Sigmoid colon (tissue), 7 donors: ENCODE data around the gene IFNGR1. TPM values are rescaled to one million over a fixed set of nuclear protein-coding genes. Genes with fewer than 3 reads are reported as not detected.

Experiments
- DNase-seq: peaks from one replicate; pipeline ENCODE4 v3.0.0-alpha.2; 2019
- H3K27ac ChIP-seq, 4 donors: fragments of 200-600 bp; sonication (generic); one replicate each; pipeline ENCODE4 v1.5.1; 2016 to 2019; ENCODE audit warnings: mild to moderate bottlenecking in 1 of 4
- H3K27me3 ChIP-seq, 3 donors: fragments of 200-600 bp; sonication (generic); one replicate each; pipeline ENCODE4 v1.5.1; 2019; ENCODE audit warnings: mild to moderate bottlenecking in 1 of 3
- H3K36me3 ChIP-seq, 4 donors: fragments of 200-600 bp; sonication (generic); one replicate each; pipeline ENCODE4 v1.5.1; 2016 to 2019
- H3K4me1 ChIP-seq, 4 donors: fragments of 200-600 bp; sonication (generic); one replicate each; pipeline ENCODE4 v1.5.1; 2017 to 2019
- H3K4me3 ChIP-seq, 4 donors: fragments of 200-600 bp; sonication (generic); one replicate each; pipeline ENCODE4 v1.5.1; 2017 to 2019; ENCODE audit warnings: mild to moderate bottlenecking in 2 of 4, moderate library complexity in 1 of 4
- H3K9me3 ChIP-seq, 4 donors: fragments of 200-600 bp in 3 of 4; sonication (generic) in 3 of 4; one replicate each; pipeline versions ENCODE4 v1.5.1 to v1.6.1; 2013 to 2019
- CTCF ChIP-seq, 4 experiments: fragments of 450-650 bp in 3 of 4; fragments of 200-600 bp in 1 of 4; IDR thresholded peaks; one replicate each; pipeline ENCODE4 v1.5.1; 2016 to 2019; ENCODE audit warnings: antibody characterized with exemption in 4 of 4, mild to moderate bottlenecking in 3 of 4, moderate library complexity in 2 of 4
- EP300 ChIP-seq, 4 donors: sonication (generic); formaldehyde crosslinking; IDR thresholded peaks; one replicate each; pipeline ENCODE4 v1.6.1; 2017; ENCODE audit warnings: antibody characterized with exemption in 4 of 4
- POLR2A ChIP-seq, 2 donors: fragments of 450-650 bp; IDR thresholded peaks; one replicate each; pipeline ENCODE4 v1.6.1; 2016; ENCODE audit warnings: antibody characterized with exemption in 2 of 2, mild to moderate bottlenecking in 2 of 2, moderate library complexity in 2 of 2
- POLR2AphosphoS5 ChIP-seq, 4 donors: sonication (generic); formaldehyde crosslinking; IDR thresholded peaks; one replicate each; pipeline ENCODE4 v1.6.1; 2017; ENCODE audit warnings: antibody characterized with exemption in 4 of 4
- WGBS, 2 donors: extraction: QIAGEN DNeasy Blood & Tissue Kit; methylation state at CpG; one replicate each; pipeline ENCODE4 v1.1.7; 2013; 5-methylcytosine and 5-hydroxymethylcytosine counted together
- intact Hi-C: fragments of 100-400 bp; cut with DNase I; formaldehyde crosslinking; loops from one replicate; pipeline ENCODE4 v1.15.1; 2023
- polyA plus RNA-seq, 3 donors: library from polyadenylated mRNA; stranded (reverse); fragments of 200-250 nt; gene quantifications; one replicate each; pipeline ENCODE4 v1.2.3, GENCODE V29; 2013
- total RNA-seq, 4 donors: library from RNA; depleted of rRNA; stranded (reverse); fragments of >200 nt; gene quantifications; one replicate each; pipeline ENCODE4 v1.1.0, GENCODE V29; 2016
- donor health status: healthy with polysubstance abuse.
- donor health status: Bipolar disorder and iron deficiency.
- donor health status: healthy.

Gene IFNGR1
- 10 to 100 TPM; 47.4 to 67.1 (median 62.3) TPM for total RNA-seq
- polyA plus RNA-seq: 100 to 1,000 TPM in 1 of 3 donors, 10 to 100 TPM in 2; 32.4 to 116 (median 52.7) TPM

GRCh38 chr6:137218917-137219663 is at the start of gene IFNGR1:
Gene IFNGR1 (minus strand): TSS chr6:137219385. CDS start chr6:137219327, 58 bp downstream.
- WGBS, 2 donors: 0% methylated on average over 64 of the region's 64 CpGs
- peak; percentile 98 for DNase-seq
- Histone ChIP-seq H3K9me3 (no peaks in the 10 kb centered on the region), H3K4me3 (peak within 1 kb of the TSS; percentile 80 to 94 (median 84)), H3K27ac (peak within 1 kb of the TSS; percentile 94 to 97 (median 96)), H3K4me1 (peaks cover 0 to 50% (median 42%) of the 10 kb centered on the region in 4 donors), H3K36me3 (no peaks in the 10 kb centered on the region), H3K27me3 (no peaks in the 10 kb centered on the region)
- intact Hi-C loops: loop anchor here (10.0 kb wide), 1 partner anchor 656 kb away; no protein-coding TSS in a partner anchor
- TF ChIP-seq EP300 (IDR thresholded peaks at IDR 0.05): peak in 1 of 4 donors; percentile 13
- TF ChIP-seq CTCF (IDR thresholded peaks at IDR 0.05): no peak
- peak; percentile 94 to 96 for TF ChIP-seq POLR2A (IDR thresholded peaks at IDR 0.05)
- TF ChIP-seq POLR2AphosphoS5 (IDR thresholded peaks at IDR 0.05): peak; percentile 98 to 99 (median 99)

- Histone ChIP-seq H3K27ac (no peak overlapping the region), H3K4me1 (peaks cover 0 to 5% (median 0%) of the 10 kb centered on the region in 4 donors), H3K27me3 (no peaks in the 10 kb centered on the region), H3K9me3 (no peaks in the 10 kb centered on the region), H3K36me3 (no peaks in the 10 kb centered on the region), H3K4me3 (no peak overlapping the region)
- intact Hi-C loops: loop anchor here (10.0 kb wide), 1 partner anchor 146 kb away; no protein-coding TSS in a partner anchor
- TF ChIP-seq EP300 (IDR thresholded peaks at IDR 0.05) (no peak), POLR2A (IDR thresholded peaks at IDR 0.05) (no peak), POLR2AphosphoS5 (IDR thresholded peaks at IDR 0.05) (no peak), CTCF (IDR thresholded peaks at IDR 0.05) (no peak)
- 86 to 87% methylated on average over 3 of the region's 3 CpGs for WGBS, 2 donors
- no peak for DNase-seq
Measured at GRCh38 chr6:137268911-137269310, 49.7 kb upstream of the IFNGR1 start.

- 69 to 81% methylated on average over 4 of the region's 4 CpGs for WGBS, 2 donors
- Histone ChIP-seq H3K4me1 (peaks cover 0 to 11% (median 6%) of the 10 kb centered on the region in 4 donors), H3K27me3 (no peaks in the 10 kb centered on the region), H3K9me3 (no peaks in the 10 kb centered on the region), H3K4me3 (no peak overlapping the region), H3K36me3 (no peaks in the 10 kb centered on the region), H3K27ac (no peak overlapping the region)
- intact Hi-C loops: loop anchor here (10.0 kb wide), 1 partner anchor 149 kb away; no protein-coding TSS in a partner anchor
- TF ChIP-seq EP300 (IDR thresholded peaks at IDR 0.05) (no peak), POLR2A (IDR thresholded peaks at IDR 0.05) (no peak), CTCF (IDR thresholded peaks at IDR 0.05) (no peak), POLR2AphosphoS5 (IDR thresholded peaks at IDR 0.05) (no peak)
- no peak for DNase-seq
Measured at GRCh38 chr6:137266309-137266586, 47.1 kb upstream of the IFNGR1 start.

GRCh38 chr6:137265561-137266308 is 46.5 kb upstream of the IFNGR1 start:
- DNase-seq: no peak
- WGBS, 2 donors: 38 to 75% methylated on average over 7 of the region's 7 CpGs

More at GRCh38 chr6:137265561-137266308, 46.5 kb upstream of the IFNGR1 start:
- intact Hi-C loops: loop anchor here (10.0 kb wide), 1 partner anchor 149 kb away; no protein-coding TSS in a partner anchor
- TF ChIP-seq CTCF (IDR thresholded peaks at IDR 0.05) (no peak), POLR2A (IDR thresholded peaks at IDR 0.05) (no peak), EP300 (IDR thresholded peaks at IDR 0.05) (no peak), POLR2AphosphoS5 (IDR thresholded peaks at IDR 0.05) (no peak)
- H3K4me1 ChIP-seq: peaks cover 0 to 16% (median 7%) of the 10 kb centered on the region in 4 donors
- no peak overlapping the region for H3K4me3 ChIP-seq
- no peak overlapping the region for H3K27ac ChIP-seq
- no peaks in the 10 kb centered on the region for H3K27me3 ChIP-seq
- H3K36me3 ChIP-seq: no peaks in the 10 kb centered on the region
- H3K9me3 ChIP-seq: no peaks in the 10 kb centered on the region
